Lower lobe of right lung (tissue), 2 donors: ENCODE measurements around the gene PHF20. TPM values are rescaled to one million over a fixed set of nuclear protein-coding genes. Genes with fewer than 3 reads are reported as not detected.

Experiments
- ATAC-seq, 2 donors: fragments of 200-7000 bp; cut with Tn5 transposase; one replicate each; pipeline ENCODE4 v1.9.1; 2020 to 2022; ENCODE audit warnings: mild to moderate bottlenecking in 2 of 2, moderate library complexity in 2 of 2
- DNase-seq: peaks from one replicate; pipeline ENCODE4 v3.0.0-alpha.2; 2020
- H3K27ac ChIP-seq: fragments of 200-600 bp; one replicate; pipeline ENCODE4 v1.8.0; 2022
- H3K27me3 ChIP-seq: fragments of 200-600 bp; one replicate; pipeline ENCODE4 v1.8.0; 2022; ENCODE audit warnings: low read depth
- H3K36me3 ChIP-seq: fragments of 200-600 bp; one replicate; pipeline ENCODE4 v1.8.0; 2022; ENCODE audit warnings: mild to moderate bottlenecking
- H3K4me1 ChIP-seq: fragments of 200-600 bp; one replicate; pipeline ENCODE4 v1.8.0; 2022
- H3K4me3 ChIP-seq: fragments of 200-600 bp; one replicate; pipeline ENCODE4 v1.8.0; 2022; ENCODE audit warnings: mild to moderate bottlenecking
- H3K9me3 ChIP-seq: fragments of 200-600 bp; one replicate; pipeline ENCODE4 v1.8.0; 2022
- intact Hi-C: fragments of 100-400 bp; cut with DNase I; formaldehyde crosslinking; loops from one replicate; pipeline ENCODE4 v1.11.0; 2022
- total RNA-seq: library from RNA; stranded (reverse); fragmentation: NEBNext Ultra II Directional; extraction: Animal tissue kit (Norgen Biotek cat#: 25700); gene quantifications from one replicate; pipeline ENCODE4 v1.2.1, GENCODE V29; 2021
- TF ChIP-seq, protein P1 (sequence below): fragments of 200-600 bp; IDR thresholded peaks from one replicate; pipeline ENCODE4 v1.8.0; 2022; ENCODE audit warnings: antibody characterized with exemption, mild to moderate bottlenecking
- donor health status: DM: no; HTN: yes; CAD: no; lungs with severe emphysema.

The PHF20 gene
- total RNA-seq, 1 donor from 2014 or later = 47.9 TPM

DNA sequence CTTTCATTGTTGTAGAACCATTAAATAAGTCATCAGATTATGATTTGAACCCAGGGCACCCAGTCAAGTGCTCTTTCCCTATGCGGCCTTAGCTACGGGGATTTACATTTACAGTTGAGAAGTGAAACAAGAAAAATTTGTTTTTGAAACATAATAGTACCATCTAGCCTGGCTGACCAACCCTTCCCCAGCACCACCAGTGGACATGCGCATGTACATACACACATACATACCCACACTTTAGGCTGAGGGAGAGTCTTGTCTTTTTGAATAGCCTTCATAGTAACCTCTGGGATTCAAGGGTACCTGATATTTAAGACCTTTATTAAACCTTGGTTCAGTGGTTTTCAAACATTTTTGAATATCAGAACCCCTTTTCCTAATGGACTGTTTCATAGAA is 148.7 kb downstream of the PHF20 start:
- Histone ChIP-seq H3K4me1 (no peaks in the 10 kb centered on the region), H3K27me3 (no peaks in the 10 kb centered on the region), H3K4me3 (no peak overlapping the region), H3K27ac (no peak overlapping the region), H3K36me3 (peaks cover 93% of the 10 kb centered on the region), H3K9me3 (no peaks in the 10 kb centered on the region)
- TF ChIP-seq, protein P1, sequence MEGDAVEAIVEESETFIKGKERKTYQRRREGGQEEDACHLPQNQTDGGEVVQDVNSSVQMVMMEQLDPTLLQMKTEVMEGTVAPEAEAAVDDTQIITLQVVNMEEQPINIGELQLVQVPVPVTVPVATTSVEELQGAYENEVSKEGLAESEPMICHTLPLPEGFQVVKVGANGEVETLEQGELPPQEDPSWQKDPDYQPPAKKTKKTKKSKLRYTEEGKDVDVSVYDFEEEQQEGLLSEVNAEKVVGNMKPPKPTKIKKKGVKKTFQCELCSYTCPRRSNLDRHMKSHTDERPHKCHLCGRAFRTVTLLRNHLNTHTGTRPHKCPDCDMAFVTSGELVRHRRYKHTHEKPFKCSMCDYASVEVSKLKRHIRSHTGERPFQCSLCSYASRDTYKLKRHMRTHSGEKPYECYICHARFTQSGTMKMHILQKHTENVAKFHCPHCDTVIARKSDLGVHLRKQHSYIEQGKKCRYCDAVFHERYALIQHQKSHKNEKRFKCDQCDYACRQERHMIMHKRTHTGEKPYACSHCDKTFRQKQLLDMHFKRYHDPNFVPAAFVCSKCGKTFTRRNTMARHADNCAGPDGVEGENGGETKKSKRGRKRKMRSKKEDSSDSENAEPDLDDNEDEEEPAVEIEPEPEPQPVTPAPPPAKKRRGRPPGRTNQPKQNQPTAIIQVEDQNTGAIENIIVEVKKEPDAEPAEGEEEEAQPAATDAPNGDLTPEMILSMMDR = no peak
- intact Hi-C loops = no loop called here
- ATAC-seq = no peak
- DNase-seq = no peak

DNA sequence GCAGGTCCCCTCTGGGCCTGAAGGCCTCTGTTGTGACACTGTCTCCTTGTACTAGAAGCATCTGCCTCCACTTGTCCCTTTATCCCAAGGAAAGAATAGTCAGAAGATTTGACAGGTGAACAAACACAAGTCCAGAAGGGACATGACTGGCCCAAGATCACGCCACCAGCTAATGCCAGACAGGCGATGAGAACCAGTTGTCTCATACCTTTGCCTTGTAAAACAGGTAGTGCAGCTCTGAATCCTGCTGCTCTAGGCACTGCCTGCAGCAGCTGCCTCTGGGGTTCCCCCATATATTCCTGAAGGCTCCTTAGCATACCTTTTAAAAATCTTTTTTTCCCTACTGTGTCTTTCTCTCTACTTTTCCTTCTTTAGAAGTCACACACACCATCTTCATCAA is 157.5 kb downstream of the PHF20 start:
- peaks cover 88% of the 10 kb centered on the region for H3K36me3 ChIP-seq
- H3K4me3 ChIP-seq = no peak overlapping the region
- H3K9me3 ChIP-seq = no peaks in the 10 kb centered on the region
- H3K4me1 ChIP-seq = no peaks in the 10 kb centered on the region
- ATAC-seq (no peak), DNase-seq (no peak)
- TF ChIP-seq, protein P1 = no peak
- intact Hi-C loops = no loop called here
- no peaks in the 10 kb centered on the region for H3K27me3 ChIP-seq
- H3K27ac ChIP-seq = no peak overlapping the region

DNA sequence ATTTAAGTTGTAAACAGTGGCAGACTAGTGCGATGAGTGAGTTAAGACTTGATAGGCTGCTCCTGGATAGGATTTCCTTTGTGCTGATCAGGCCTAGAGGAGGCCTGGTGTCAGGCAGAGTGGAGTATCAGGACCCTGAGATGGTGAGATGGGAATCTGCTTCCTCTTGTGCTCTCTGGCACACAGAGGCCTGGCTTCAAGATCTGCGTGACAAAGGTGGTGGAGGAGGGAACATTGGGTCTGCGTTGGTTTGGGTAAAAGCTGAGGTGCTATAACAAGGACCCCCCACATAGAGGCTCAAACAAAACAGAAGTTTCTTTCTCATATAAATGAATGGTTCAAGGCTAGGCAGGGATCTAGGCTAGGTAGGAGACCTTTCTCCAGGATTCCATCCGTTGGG is 162.2 kb downstream of the PHF20 start:
- TF ChIP-seq, protein P1 = no peak
- ATAC-seq (no peak), DNase-seq (no peak)
- no peaks in the 10 kb centered on the region for H3K9me3 ChIP-seq
- intact Hi-C loops = no loop called here
- no peaks in the 10 kb centered on the region for H3K4me1 ChIP-seq
- no peak overlapping the region for H3K27ac ChIP-seq
- H3K36me3 ChIP-seq = peaks cover 75% of the 10 kb centered on the region
- H3K4me3 ChIP-seq = no peak overlapping the region
- no peaks in the 10 kb centered on the region for H3K27me3 ChIP-seq

DNA sequence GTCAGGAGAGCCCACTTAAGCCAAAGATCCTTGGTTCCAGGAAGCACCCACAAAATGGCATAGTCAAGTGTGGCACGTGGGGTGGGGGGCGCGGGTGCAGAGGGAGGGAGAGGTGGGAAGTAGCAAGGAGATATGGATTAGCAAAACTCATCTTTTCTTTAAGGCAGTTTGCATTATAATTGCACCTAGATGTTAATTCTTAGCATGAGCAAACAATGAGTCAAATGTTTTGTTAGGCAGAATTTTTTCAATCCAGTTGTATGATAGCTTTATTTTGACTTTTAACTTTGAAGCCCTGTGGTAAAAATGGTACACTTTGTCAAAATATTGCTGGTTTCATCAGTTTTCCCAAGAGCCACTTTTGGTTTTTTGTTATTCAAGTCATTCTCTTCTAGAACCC is 167.4 kb downstream of the PHF20 start:
- DNase-seq = no peak
- Histone ChIP-seq H3K27me3 (no peaks in the 10 kb centered on the region), H3K9me3 (no peaks in the 10 kb centered on the region), H3K4me1 (no peaks in the 10 kb centered on the region), H3K4me3 (no peak overlapping the region), H3K27ac (no peak overlapping the region), H3K36me3 (peaks cover 78% of the 10 kb centered on the region)
- intact Hi-C loops = no loop called here
- TF ChIP-seq, protein P1 = no peak
- ATAC-seq = no peak

DNA sequence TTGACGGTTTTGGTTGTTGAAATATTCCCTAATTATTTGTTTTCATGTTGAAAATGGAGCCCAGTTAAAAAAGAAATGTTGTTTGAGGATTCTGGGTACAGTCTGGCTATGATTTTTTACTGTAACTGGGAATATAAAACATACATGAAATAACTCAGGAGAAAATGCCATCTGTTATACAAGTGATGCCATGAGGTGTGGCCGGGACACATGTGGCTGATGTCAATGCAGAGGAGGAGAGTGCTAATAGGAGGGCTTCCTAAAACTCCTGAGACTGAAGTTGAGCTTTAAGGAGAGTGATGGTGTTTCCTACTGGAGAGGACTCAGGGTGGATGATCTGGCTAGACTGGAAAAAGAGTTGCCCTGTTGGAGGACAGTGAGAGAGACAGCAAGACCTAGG is 169.8 kb downstream of the PHF20 start:
- no peak overlapping the region for H3K27ac ChIP-seq
- no peak for DNase-seq
- no peak for ATAC-seq
- no peak overlapping the region for H3K4me3 ChIP-seq
- no peaks in the 10 kb centered on the region for H3K4me1 ChIP-seq
- no peaks in the 10 kb centered on the region for H3K9me3 ChIP-seq
- no peaks in the 10 kb centered on the region for H3K27me3 ChIP-seq
- intact Hi-C loops = no loop called here
- peaks cover 74% of the 10 kb centered on the region for H3K36me3 ChIP-seq
- TF ChIP-seq, protein P1 = no peak

DNA sequence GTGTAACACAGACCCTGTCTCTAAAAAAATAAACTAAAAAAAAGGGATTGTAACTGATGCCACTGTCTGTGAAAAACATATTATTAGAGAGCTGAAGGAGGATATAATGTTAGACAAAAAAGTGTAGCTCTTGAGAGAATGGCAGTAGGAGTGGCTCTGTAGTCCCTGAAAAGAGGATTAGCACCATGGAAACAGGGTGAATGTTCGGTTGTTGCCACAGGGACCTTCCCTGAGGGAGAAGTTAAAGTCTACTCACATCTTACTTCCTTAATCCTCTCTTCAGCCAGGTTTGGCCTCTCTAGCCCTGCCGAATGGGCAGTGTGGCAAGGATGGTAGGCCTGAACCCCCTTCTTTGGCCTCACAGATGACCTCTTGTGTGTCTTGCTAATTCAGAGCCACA is 170.4 kb downstream of the PHF20 start:
- TF ChIP-seq, protein P1 = no peak
- intact Hi-C loops = no loop called here
- Histone ChIP-seq H3K9me3 (no peaks in the 10 kb centered on the region), H3K27ac (no peak overlapping the region), H3K4me1 (no peaks in the 10 kb centered on the region), H3K27me3 (no peaks in the 10 kb centered on the region), H3K36me3 (peaks cover 80% of the 10 kb centered on the region), H3K4me3 (no peak overlapping the region)
- ATAC-seq = peak in 1 of 2 donors; percentile 45
- DNase-seq = no peak
